Activated T-helper 2 cell treated with anti-CD3 and anti-CD28 coated beads, Interferon-gamma antibody, Interleukin-2, Interleukin-4, amounts not matched to agents 10 μg/mL and 5 μg/mL and 100 μg/mL, durations not matched to agents 14 hours and 24 hours and 36 hours (primary cell): ENCODE data around the gene UBE2L3. TPM values are rescaled to one million over a fixed set of nuclear protein-coding genes. Genes with fewer than 3 reads are reported as not detected.
A peak's percentile ranks its signal among the peaks of the same experiment; 100 is the strongest.
"Not testable (repeated sequence)": the region's sequence is repeated elsewhere in the genome, so short reads cannot be mapped to it uniquely, and the experiment has no call there.

Experiments
- DNase-seq: peaks from one replicate; pipeline ENCODE4 v3.0.0; 2021; ENCODE audit warnings: low spot score
- H3K27ac Mint-ChIP-seq: one replicate; pipeline ENCODE4 v1.8.0; 2021; ENCODE audit warnings: mixed read lengths
- H3K27me3 Mint-ChIP-seq: one replicate; pipeline ENCODE4 v1.8.0; 2021; ENCODE audit warnings: low read depth, mixed read lengths
- H3K36me3 Mint-ChIP-seq: one replicate; pipeline ENCODE4 v1.8.0; 2021; ENCODE audit warnings: low read depth, mixed read lengths
- H3K4me1 Mint-ChIP-seq: one replicate; pipeline ENCODE4 v1.8.0; 2021; ENCODE audit warnings: low read depth, mixed read lengths
- H3K4me3 Mint-ChIP-seq: one replicate; pipeline ENCODE4 v1.8.0; 2021; ENCODE audit warnings: low read depth, mild to moderate bottlenecking, moderate library complexity, mixed read lengths
- H3K9me3 Mint-ChIP-seq: one replicate; pipeline ENCODE4 v1.8.0; 2021; ENCODE audit warnings: mixed read lengths
- intact Hi-C: fragments of 100-400 bp; cut with micrococcal nuclease; formaldehyde crosslinking; loops from one replicate; pipeline ENCODE4 v1.15.1; 2023
- total RNA-seq: library from RNA; stranded (reverse); gene quantifications from 2 replicates; pipeline ENCODE4 v1.2.3, GENCODE V29; 2022

Gene UBE2L3
- total RNA-seq, 1 donor from 2014 or later: 65.5 TPM

- H3K36me3 Mint-ChIP-seq: peaks cover 56% of the 10 kb centered on the region
- DNase-seq, H3K4me3 Mint-ChIP-seq, H3K27me3 Mint-ChIP-seq, H3K27ac Mint-ChIP-seq, H3K4me1 Mint-ChIP-seq, H3K9me3 Mint-ChIP-seq, intact Hi-C loops: not testable (repeated sequence)
Observed at GRCh38 chr22:21596356-21597135, 29.0 kb downstream of the UBE2L3 start.

- Mint-ChIP-seq H3K27me3 (no peaks in the 10 kb centered on the region), H3K27ac (no peak overlapping the region), H3K4me3 (no peak overlapping the region), H3K9me3 (no peaks in the 10 kb centered on the region), H3K36me3 (peaks cover 54% of the 10 kb centered on the region), H3K4me1 (peaks cover 7% of the 10 kb centered on the region)
- intact Hi-C loops: no loop called here
- DNase-seq: no peak
Observed at GRCh38 chr22:21598302-21598701, 30.8 kb downstream of the UBE2L3 start.

DNA sequence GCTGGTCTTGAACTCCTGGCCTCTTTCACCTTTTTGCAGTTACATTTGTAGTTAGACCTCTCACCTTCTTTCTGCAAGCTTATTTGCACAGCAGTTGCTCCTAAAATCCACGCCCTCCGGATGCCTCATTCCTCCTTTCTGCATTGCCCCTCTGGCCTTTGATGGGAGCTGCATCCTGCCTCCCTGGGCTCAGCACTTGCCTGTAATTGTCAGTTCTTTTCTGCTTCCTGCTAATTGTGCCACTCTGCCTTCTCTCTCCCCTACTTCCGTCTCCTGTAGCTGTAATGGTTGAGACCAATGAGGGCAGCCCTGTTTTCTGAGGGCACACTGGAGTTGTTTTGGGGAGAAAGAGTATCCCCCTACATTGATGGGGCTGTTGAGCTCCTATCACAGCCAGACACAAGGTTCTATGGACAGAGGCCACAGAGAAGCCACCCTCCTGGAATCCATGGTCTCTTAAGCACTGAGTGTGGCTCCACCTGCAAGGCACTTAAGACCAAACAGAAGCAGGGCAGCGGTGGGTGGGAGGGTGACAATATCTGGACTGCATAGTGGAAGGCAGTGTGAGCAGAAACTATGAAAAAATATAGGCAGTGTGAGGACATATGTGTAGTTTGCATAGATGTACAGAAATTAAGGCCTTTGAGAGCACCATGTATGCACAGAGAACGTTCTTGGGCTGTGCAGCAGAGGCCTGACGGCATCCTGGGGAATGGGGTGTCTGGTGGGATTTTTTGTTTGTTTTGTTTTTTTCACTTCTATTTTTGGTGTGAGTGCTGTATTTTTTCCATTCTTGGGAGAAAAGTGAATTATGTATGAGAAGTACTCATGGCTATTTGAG lies 31.8 kb downstream of the UBE2L3 start:
- no peaks in the 10 kb centered on the region for H3K9me3 Mint-ChIP-seq
- H3K4me1 Mint-ChIP-seq: peaks cover 7% of the 10 kb centered on the region
- no peaks in the 10 kb centered on the region for H3K27me3 Mint-ChIP-seq
- no peak overlapping the region for H3K27ac Mint-ChIP-seq
- H3K36me3 Mint-ChIP-seq: peaks cover 44% of the 10 kb centered on the region
- intact Hi-C loops: no loop called here
- no peak overlapping the region for H3K4me3 Mint-ChIP-seq
- DNase-seq: no peak

DNA sequence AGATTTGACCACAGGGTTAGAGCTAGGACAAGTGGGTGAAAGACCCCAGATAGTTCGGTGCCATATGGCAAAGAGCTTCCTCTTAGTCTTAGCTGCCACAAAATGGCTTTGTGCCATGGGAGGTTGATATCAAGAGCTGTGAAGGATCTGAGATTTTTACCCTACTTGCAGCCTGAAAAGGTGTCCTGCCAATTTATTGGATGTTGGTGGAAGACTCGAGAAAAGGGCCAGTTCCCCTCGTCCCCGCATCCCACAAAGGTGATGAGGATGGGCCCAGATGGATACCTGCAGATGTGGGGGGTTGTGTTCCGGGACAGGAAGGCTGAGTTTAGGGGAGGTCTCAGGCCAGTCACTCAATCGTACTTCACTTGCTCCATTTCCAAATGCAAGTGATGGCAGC lies 35.1 kb downstream of the UBE2L3 start:
- DNase-seq: no peak
- H3K36me3 Mint-ChIP-seq: peaks cover 22% of the 10 kb centered on the region
- intact Hi-C loops: no loop called here
- no peaks in the 10 kb centered on the region for H3K9me3 Mint-ChIP-seq
- peak overlapping the region; percentile 9 for H3K27ac Mint-ChIP-seq
- no peaks in the 10 kb centered on the region for H3K27me3 Mint-ChIP-seq
- H3K4me1 Mint-ChIP-seq: peaks cover 7% of the 10 kb centered on the region
- H3K4me3 Mint-ChIP-seq: no peak overlapping the region

DNA sequence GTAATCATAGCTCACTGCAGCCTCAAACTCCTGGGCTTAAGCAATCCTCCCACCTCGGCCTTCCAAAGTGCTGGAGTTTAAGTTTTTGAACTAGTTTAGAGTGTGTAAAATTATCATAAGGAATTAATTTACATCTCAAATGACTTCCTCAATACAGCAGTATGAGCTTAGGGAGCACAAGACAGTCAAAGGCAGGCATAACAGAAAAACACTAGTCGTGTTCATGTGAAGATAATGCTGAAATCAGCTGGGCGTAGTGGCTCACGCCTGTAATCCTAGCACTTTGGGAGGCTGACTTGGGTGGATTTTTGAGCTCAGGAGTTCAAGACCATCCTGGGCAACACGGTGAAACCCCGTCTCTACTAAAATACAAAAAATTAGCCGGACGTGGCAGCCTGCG lies 36.5 kb downstream of the UBE2L3 start:
- Mint-ChIP-seq H3K36me3 (peaks cover 19% of the 10 kb centered on the region), H3K4me3 (no peak overlapping the region), H3K9me3 (no peaks in the 10 kb centered on the region), H3K27ac (no peak overlapping the region), H3K27me3 (no peaks in the 10 kb centered on the region), H3K4me1 (peaks cover 5% of the 10 kb centered on the region)
- intact Hi-C loops: no loop called here
- DNase-seq: no peak

GRCh38 chr22:21605887-21606564 lies 38.5 kb downstream of the UBE2L3 start:
- Mint-ChIP-seq H3K4me3 (no peak overlapping the region), H3K9me3 (no peaks in the 10 kb centered on the region), H3K27me3 (no peaks in the 10 kb centered on the region), H3K4me1 (no peaks in the 10 kb centered on the region), H3K36me3 (peaks cover 21% of the 10 kb centered on the region), H3K27ac (no peak overlapping the region)
- intact Hi-C loops: no loop called here
- no peak for DNase-seq

DNA sequence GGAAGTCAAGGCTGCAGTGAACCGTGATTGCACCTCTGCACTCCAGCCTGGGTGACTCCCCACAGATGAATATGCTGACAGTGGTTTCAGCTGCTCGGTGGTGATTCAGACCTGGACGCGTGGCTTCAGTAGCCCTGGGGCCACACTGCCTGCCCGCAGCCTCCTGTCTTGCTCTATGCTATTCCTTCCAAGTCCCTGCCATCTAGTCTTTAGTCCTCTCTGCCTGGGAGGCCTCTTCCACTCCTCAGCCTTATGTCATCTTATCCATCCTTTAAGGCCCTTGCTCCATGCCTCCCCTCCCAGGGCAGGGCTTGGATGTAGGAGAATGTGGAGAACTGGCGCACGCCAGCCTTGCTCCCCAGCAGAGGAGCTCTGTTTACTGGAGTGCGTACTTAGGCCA lies 39.3 kb downstream of the UBE2L3 start:
- Mint-ChIP-seq H3K36me3 (peaks cover 29% of the 10 kb centered on the region), H3K27ac (peak overlapping the region; percentile 35), H3K27me3 (no peaks in the 10 kb centered on the region), H3K4me3 (no peak overlapping the region), H3K4me1 (no peaks in the 10 kb centered on the region), H3K9me3 (no peaks in the 10 kb centered on the region)
- DNase-seq: no peak
- intact Hi-C loops: no loop called here

- H3K4me1 Mint-ChIP-seq, DNase-seq, H3K9me3 Mint-ChIP-seq, intact Hi-C loops, H3K27ac Mint-ChIP-seq, H3K4me3 Mint-ChIP-seq, H3K27me3 Mint-ChIP-seq: not testable (repeated sequence)
- peaks cover 43% of the 10 kb centered on the region for H3K36me3 Mint-ChIP-seq
Observed at GRCh38 chr22:21609556-21610157, 42.1 kb downstream of the UBE2L3 start.

DNA sequence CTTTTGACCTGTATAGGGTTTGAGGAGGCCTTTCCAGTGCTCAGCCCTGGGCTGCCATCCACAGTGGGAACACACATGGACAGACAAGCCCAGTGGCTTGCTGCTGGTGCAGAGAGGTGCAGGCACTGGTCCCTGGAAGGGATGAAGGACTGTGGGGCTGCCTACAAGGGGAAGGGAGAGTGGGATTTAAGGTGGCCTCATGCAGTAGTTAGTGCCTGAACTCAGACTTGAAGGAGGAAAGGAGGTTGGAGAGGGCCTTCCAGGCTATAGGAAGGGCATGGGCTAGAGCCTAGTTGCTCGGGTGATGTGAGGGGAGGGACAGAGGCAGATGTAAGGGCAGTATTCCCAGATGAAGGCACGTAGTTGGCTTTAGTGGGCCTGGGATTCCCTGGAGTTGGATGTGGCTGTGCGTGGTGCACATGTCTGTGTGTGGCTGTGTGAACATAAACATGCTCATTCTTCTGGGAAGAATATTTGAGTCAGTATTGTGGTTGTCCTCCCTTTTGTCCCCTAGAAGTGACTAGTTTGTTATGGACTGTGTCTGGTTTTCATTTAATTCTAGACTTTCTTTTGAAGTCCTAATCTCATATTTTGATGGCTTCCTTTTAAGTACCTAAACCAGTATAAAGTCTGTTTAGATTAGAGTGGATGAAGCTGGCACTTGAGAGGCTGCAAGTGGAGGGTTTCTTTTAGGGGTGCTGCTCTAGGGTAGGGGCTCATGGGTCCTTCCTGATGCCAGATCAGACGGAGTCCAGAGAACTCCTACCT lies 43.9 kb downstream of the UBE2L3 start:
- no peaks in the 10 kb centered on the region for H3K27me3 Mint-ChIP-seq
- H3K4me1 Mint-ChIP-seq: peaks cover 2% of the 10 kb centered on the region
- DNase-seq: no peak
- H3K36me3 Mint-ChIP-seq: peaks cover 52% of the 10 kb centered on the region
- H3K9me3 Mint-ChIP-seq: no peaks in the 10 kb centered on the region
- no peak overlapping the region for H3K4me3 Mint-ChIP-seq
- intact Hi-C loops: no loop called here
- peak overlapping the region; percentile 22 for H3K27ac Mint-ChIP-seq

- no peak for DNase-seq
- peaks cover 51% of the 10 kb centered on the region for H3K36me3 Mint-ChIP-seq
- intact Hi-C loops: no loop called here
- peaks cover 2% of the 10 kb centered on the region for H3K4me1 Mint-ChIP-seq
- no peak overlapping the region for H3K27ac Mint-ChIP-seq
- H3K4me3 Mint-ChIP-seq: no peak overlapping the region
- no peaks in the 10 kb centered on the region for H3K9me3 Mint-ChIP-seq
- H3K27me3 Mint-ChIP-seq: no peaks in the 10 kb centered on the region
Observed at GRCh38 chr22:21612858-21613257, 45.3 kb downstream of the UBE2L3 start.

GRCh38 chr22:21613553-21614233 lies 46.2 kb downstream of the UBE2L3 start:
- Mint-ChIP-seq H3K4me3 (no peak overlapping the region), H3K4me1 (peaks cover 2% of the 10 kb centered on the region), H3K9me3 (no peaks in the 10 kb centered on the region), H3K36me3 (peaks cover 49% of the 10 kb centered on the region), H3K27me3 (no peaks in the 10 kb centered on the region), H3K27ac (no peak overlapping the region)
- no peak for DNase-seq
- intact Hi-C loops: no loop called here

DNA sequence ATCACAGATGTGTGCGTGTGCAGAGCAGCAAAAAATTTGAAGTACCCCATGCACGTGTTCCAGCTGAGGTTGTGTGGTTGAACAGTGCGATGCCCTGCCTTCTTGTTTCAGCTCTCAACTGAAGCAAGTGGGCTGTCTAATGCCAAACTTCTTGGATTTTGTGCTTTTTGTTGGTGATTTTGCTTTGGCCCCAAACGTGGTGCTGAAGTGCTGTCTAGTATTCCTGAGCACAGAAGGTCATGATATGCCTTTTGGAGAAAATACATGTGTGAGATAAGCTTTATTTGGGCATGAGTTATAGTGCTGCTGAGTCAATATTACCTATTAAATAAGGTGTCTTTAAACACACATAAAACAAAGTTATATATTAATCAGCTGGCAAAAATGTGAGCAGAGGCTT lies 48.2 kb downstream of the UBE2L3 start:
- intact Hi-C loops: no loop called here
- Mint-ChIP-seq H3K27ac (no peak overlapping the region), H3K27me3 (no peaks in the 10 kb centered on the region)

More for the DNA sequence above, 48.2 kb downstream of the UBE2L3 start:
- DNase-seq: no peak
- Mint-ChIP-seq H3K36me3 (peaks cover 48% of the 10 kb centered on the region), H3K4me1 (peaks cover 4% of the 10 kb centered on the region), H3K9me3 (no peaks in the 10 kb centered on the region), H3K4me3 (no peak overlapping the region)
